ENCODE results near the gene CCNI.

CCNI gene

DNA sequence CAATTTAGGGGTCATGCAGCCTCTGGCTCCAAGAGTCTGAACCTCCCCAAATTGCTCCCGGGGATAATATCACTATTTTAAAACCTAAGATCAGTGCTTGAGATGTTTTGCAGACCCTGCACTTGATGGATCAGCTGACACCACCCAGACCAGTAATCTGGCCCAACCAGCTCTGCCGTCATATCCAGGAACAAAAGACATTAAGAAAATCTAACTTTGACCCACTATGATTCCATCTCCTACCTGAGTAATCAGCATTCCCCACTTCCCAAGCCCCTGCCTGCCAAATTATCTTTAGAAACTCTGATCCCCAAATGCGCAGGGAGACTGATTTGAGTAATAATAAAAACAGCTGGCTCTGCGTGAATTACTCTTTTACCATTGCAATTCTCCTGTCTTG is 46.9 kb upstream of the CCNI start:
- no peak overlapping the region for H3K27ac ChIP-seq (replicated peaks)
- no peak for DNase-seq (ENCODE audit: low read depth in 1 of 2, low spot score in 1 of 2)
- TF ChIP-seq, protein P1, sequence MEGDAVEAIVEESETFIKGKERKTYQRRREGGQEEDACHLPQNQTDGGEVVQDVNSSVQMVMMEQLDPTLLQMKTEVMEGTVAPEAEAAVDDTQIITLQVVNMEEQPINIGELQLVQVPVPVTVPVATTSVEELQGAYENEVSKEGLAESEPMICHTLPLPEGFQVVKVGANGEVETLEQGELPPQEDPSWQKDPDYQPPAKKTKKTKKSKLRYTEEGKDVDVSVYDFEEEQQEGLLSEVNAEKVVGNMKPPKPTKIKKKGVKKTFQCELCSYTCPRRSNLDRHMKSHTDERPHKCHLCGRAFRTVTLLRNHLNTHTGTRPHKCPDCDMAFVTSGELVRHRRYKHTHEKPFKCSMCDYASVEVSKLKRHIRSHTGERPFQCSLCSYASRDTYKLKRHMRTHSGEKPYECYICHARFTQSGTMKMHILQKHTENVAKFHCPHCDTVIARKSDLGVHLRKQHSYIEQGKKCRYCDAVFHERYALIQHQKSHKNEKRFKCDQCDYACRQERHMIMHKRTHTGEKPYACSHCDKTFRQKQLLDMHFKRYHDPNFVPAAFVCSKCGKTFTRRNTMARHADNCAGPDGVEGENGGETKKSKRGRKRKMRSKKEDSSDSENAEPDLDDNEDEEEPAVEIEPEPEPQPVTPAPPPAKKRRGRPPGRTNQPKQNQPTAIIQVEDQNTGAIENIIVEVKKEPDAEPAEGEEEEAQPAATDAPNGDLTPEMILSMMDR (IDR thresholded peaks at IDR 0.05; ENCODE audit: insufficient read depth, low read length): no peak
- TF ChIP-seq POLR2AphosphoS5 (IDR thresholded peaks at IDR 0.05; ENCODE audit: low read depth): no peak
- TF ChIP-seq, protein P2, sequence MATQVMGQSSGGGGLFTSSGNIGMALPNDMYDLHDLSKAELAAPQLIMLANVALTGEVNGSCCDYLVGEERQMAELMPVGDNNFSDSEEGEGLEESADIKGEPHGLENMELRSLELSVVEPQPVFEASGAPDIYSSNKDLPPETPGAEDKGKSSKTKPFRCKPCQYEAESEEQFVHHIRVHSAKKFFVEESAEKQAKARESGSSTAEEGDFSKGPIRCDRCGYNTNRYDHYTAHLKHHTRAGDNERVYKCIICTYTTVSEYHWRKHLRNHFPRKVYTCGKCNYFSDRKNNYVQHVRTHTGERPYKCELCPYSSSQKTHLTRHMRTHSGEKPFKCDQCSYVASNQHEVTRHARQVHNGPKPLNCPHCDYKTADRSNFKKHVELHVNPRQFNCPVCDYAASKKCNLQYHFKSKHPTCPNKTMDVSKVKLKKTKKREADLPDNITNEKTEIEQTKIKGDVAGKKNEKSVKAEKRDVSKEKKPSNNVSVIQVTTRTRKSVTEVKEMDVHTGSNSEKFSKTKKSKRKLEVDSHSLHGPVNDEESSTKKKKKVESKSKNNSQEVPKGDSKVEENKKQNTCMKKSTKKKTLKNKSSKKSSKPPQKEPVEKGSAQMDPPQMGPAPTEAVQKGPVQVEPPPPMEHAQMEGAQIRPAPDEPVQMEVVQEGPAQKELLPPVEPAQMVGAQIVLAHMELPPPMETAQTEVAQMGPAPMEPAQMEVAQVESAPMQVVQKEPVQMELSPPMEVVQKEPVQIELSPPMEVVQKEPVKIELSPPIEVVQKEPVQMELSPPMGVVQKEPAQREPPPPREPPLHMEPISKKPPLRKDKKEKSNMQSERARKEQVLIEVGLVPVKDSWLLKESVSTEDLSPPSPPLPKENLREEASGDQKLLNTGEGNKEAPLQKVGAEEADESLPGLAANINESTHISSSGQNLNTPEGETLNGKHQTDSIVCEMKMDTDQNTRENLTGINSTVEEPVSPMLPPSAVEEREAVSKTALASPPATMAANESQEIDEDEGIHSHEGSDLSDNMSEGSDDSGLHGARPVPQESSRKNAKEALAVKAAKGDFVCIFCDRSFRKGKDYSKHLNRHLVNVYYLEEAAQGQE (IDR thresholded peaks at IDR 0.05; ENCODE audit: insufficient replicate concordance, low read depth): no peak
- H3K4me3 ChIP-seq (replicated peaks; ENCODE audit: insufficient read depth, low read length): no peak overlapping the region
- no peaks in the 10 kb centered on the region for H3K27me3 ChIP-seq (ENCODE audit: insufficient read depth, poor library complexity, severe bottlenecking)

DNA sequence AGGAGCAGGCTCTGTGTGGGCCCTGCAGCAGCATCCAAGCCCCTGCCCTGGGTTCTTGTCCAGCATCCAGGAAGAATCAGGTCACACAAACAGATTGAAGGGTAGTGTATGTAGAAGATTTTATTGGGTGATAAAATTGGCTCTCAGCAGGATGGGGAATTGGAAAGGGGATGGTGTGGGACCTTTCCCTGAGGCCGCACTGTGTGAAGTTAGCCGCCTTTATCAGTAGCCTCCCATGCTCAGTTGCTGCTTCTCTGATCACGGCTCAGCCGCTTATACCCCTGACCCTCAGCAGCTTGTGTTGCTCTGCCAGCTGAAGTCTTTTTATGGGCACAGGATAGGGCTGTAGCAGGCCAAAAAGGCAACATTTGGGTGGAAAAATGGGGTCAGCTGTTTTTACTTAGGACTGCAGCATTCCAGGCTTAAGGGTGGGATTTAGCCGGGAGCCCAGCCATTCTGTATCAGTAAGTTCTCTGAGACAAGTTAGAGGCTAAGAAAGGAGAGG is 46.0 kb upstream of the CCNI start:
- Histone ChIP-seq H3K27me3 (ENCODE audit: insufficient read depth, poor library complexity, severe bottlenecking) (no peaks in the 10 kb centered on the region), H3K4me3 (replicated peaks; ENCODE audit: insufficient read depth, low read length) (no peak overlapping the region), H3K27ac (replicated peaks) (no peak overlapping the region)
- no peak for DNase-seq (ENCODE audit: low read depth in 1 of 2, low spot score in 1 of 2)
- TF ChIP-seq GABPA (IDR thresholded peaks at IDR 0.05; ENCODE audit: low read depth): no peak
- TF ChIP-seq, protein P2 (IDR thresholded peaks at IDR 0.05; ENCODE audit: insufficient replicate concordance, low read depth): no peak
- TF ChIP-seq POLR2AphosphoS5 (IDR thresholded peaks at IDR 0.05; ENCODE audit: low read depth): no peak
- TF ChIP-seq, protein P1 (IDR thresholded peaks at IDR 0.05; ENCODE audit: insufficient read depth, low read length): no peak
- TF ChIP-seq SPI1 (IDR thresholded peaks at IDR 0.05; ENCODE audit: borderline replicate concordance, low read depth): no peak

DNA sequence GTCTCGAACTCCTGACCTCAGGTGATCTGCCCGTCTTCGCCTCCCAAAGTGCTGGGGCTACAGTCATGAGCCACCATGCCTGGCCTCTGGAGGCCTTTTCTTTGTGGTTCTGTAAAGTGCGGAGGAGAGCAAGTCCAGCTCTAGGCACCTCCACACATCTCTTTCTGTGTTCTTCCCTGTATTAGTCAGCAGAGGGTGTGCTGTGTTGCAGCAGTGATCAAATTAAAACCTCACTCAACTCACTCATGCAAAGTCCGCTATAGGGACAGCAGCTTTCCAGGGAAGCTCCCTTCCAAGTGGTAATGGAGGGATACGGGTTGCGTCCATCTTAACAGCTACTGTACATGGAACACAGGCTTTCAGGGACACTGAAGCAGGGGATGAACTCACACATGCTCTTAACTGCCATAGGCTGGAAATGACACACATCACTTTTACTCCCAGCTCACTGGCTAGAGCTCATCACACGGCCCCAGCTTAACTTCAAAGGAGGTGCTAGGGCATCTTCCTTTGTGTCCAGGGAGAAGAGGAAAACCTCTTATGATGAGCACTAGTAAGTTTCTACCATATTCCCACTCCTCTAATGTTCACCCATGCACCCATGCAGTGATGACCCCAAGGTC is 45.2 kb upstream of the CCNI start:
- Histone ChIP-seq H3K4me3 (replicated peaks; ENCODE audit: insufficient read depth, low read length) (no peak overlapping the region), H3K27me3 (ENCODE audit: insufficient read depth, poor library complexity, severe bottlenecking) (no peaks in the 10 kb centered on the region), H3K27ac (replicated peaks) (no peak overlapping the region)
- DNase-seq (ENCODE audit: low read depth in 1 of 2, low spot score in 1 of 2): no peak
- TF ChIP-seq POLR2AphosphoS5 (IDR thresholded peaks at IDR 0.05; ENCODE audit: low read depth) (no peak), SPI1 (IDR thresholded peaks at IDR 0.05; ENCODE audit: borderline replicate concordance, low read depth) (no peak), GABPA (IDR thresholded peaks at IDR 0.05; ENCODE audit: low read depth) (no peak)
- TF ChIP-seq, protein P1 (IDR thresholded peaks at IDR 0.05; ENCODE audit: insufficient read depth, low read length): no peak
- TF ChIP-seq, protein P2 (IDR thresholded peaks at IDR 0.05; ENCODE audit: insufficient replicate concordance, low read depth): no peak
